Stimulated activated CD4-positive, alpha-beta T cell treated with anti-CD3 and anti-CD28 coated beads, Interleukin-12 subunit alpha, Interleukin-12 subunit beta, amount 100 ng/mL, for 48 hours (primary cell): ENCODE measurements around the gene ZNF19.

Source experiments
- DNase-seq, 3 donors: peaks; one replicate each; pipeline ENCODE4 v3.0.0-alpha.2; 2020; ENCODE audit warnings: low read depth in 2 of 3, low spot score in 1 of 3

Gene ZNF19

GRCh38 chr16:71489122-71489521 lies at the start of gene ZNF19:
Gene ZNF19 (minus strand): TSS chr16:71489324. CDS start chr16:71482114, 7,210 bp downstream.
- DNase-seq: no peak

DNA sequence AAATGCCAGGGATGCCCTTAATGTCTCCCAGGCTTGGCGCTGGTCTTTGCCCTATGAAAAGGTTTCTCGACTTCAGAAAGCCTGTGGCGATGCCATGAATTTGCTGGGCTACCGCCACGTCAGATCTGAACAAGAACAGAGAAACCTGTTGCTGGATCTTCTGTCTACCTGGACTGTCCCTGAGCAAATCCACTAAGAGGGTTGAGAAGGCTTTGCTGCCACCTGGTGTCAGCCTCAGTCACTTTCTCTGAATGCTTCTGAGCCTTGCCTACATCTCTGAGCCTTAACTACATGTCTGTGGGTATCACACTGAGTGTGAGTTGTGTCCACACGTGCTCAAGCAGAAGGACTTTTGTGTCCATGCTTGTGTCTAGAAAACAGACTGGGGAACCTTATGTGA lies 48.5 kb upstream of the ZNF19 start:
- DNase-seq: peak; percentile 5 to 35 (median 12)

GRCh38 chr16:71536752-71537499 lies 47.8 kb upstream of the ZNF19 start:
- DNase-seq: no peak

GRCh38 chr16:71532366-71532765 lies 43.2 kb upstream of the ZNF19 start:
- no peak for DNase-seq

GRCh38 chr16:71528863-71529262 lies 39.7 kb upstream of the ZNF19 start:
- no peak for DNase-seq

GRCh38 chr16:71528257-71528656 lies 39.1 kb upstream of the ZNF19 start:
- DNase-seq: no peak

DNA sequence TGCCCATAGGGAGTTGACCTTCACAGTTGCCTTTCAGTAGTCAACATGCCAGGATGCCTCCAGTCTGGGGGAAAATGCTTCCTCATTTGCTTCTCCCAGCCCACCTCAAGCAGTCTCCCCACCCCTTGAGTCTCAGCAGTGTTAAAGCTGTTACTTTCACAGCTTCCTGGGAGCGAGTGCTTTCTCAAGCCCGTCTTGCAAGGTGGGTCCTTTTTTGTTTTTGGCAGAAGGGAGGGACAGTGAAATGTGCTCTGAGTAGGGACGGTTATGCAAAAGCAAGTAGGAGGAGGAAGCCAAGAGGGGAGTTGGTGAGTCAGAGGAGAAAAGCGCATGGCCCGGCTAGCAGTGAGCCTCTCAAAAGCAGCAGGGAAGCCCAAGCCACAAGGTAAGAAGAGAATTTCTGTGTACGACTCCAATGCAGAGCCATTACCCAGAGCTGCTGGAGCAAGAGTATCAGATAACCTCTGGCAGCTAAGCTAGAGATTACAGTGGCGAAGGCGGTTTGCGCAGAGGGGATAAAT lies 37.0 kb upstream of the ZNF19 start, which contains the start of gene CHST4:
CHST4 (plus strand) TSS at position 316 of the 521 bp plus-strand sequence. CDS start 10,252 bp downstream, outside the sequence.
- no peak for DNase-seq

GRCh38 chr16:71524566-71525553 lies 35.7 kb upstream of the ZNF19 start:
- DNase-seq: no peak

DNA sequence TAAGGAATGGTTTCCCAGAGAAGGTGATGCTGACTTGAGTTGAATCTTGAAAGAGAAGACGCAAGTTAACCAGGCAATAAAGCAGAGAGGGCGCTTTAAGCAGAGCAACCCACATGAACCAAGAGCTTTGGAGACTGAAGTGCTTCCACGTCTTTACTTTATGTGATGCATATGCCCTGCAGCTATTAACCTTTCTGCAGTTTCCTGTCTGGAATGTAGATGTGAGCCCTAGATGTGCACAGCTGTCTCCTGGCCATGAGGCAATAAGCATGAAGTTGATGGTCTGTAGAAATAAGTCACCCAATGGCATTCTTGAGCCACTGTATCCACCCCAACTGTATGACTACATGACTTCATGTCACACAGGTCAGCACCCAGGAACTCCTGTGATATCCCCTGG lies 31.4 kb upstream of the ZNF19 start:
- no peak for DNase-seq

DNA sequence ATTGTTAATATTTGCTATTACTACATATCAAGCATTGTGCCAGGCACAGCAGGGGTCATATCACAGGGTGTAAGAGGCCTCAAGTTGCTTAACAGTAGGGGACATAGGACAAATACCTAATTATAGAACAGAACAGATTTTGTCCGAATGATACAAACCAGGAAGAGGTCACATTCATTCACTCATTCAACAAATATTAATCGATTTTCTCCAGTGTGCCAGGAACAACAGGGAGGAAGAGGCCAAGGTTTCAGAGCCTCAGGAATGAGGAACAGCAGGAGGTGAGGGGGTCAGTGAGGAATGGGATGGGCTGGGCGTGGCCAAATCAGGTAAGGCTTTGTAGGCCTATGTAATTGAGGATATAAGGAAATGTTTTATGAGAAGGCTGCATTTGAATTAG lies 25.9 kb upstream of the ZNF19 start:
- DNase-seq: no peak

- no peak for DNase-seq
Observed at GRCh38 chr16:71514476-71514875, 25.4 kb upstream of the ZNF19 start.

GRCh38 chr16:71513302-71513701 lies 24.2 kb upstream of the ZNF19 start:
- no peak for DNase-seq

DNA sequence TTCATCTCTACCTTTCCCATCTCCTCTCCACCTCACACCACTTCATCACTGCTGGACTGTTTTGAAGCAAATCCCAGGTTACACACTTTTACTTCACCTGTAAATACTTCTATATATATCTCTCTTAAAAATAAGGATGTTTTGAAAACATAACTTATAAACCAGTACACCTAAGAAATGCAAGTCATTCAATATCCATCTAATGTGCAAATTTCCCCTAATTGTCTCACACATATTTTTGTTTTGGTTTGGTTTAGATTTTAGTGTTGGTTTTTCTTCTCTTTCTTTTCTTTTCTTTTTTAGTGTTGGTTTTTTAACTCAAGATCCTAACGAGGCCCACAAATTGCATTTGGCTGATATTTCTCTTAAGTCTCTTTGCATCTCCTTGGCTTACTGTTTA lies 17.9 kb upstream of the ZNF19 start:
- DNase-seq: no peak

DNA sequence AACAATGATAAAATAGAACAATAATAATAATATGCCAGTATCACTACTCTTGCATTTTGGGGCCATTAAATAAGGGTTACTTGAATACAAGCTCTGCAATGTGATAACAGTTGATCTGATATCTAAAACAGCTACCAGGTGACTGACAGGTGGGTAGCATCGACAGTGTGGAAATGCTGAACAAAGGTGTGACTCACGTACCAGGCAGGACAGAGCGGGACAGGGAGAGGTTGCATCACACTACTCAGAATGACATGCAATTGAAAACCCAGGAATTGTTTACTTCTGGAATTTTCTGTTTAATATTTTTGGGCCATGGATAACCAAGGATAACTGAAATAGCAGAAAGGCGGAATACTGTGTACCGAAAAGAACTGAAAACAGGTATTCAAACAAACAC lies 15.8 kb upstream of the ZNF19 start:
- no peak for DNase-seq

GRCh38 chr16:71504051-71504450 lies 14.9 kb upstream of the ZNF19 start:
- DNase-seq: peak in 1 of 3 donors; percentile 5

GRCh38 chr16:71501547-71501946 lies 12.4 kb upstream of the ZNF19 start:
- no peak for DNase-seq

DNA sequence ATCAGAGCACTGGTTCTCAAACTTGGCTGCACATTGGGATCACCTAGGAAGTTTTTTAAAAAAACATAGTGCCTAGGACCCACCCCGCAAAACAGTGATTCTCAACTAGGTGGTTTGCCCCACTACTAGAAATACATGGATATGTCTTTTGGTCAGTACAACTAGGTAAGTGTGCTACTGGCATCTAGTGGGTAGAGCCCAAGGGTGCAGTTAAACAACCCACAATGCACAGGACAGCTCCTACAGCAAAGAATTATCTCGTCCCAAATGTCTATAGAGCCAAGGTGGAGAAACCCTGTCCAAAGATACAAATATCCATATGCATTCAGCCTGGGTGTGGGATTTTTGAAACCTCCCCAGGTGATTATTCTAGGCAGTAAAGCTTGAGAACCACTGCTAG lies 11.8 kb upstream of the ZNF19 start:
- no peak for DNase-seq

DNA sequence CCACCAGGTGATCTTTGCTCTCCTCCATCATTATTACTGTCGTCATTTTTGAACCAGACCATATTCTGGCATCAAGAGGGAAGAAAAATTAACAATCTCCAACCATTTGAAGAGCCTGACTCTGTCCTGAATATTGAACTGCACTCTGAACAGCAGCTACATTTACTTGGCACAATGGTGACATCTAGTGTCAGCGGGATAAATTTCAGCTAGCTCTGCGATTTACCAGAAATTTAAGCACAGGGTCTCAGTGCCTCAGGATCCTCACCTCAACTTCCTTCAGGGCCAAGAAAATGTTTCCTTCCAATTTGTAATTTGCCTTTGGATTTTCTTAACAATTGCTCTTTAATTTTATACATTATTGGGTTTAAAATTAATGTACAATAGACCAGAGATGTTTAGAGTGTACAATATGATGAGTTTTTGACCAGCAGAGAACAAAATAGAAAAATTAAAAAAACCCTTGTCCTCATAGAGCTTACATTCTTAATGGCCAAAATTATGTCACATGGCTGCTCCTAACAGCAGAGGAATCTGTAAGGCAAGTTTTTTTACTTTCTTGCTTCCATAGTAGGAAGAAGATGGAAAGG lies 10.7 kb upstream of the ZNF19 start:
- peak in 2 of 3 donors; percentile 6 to 66 for DNase-seq

DNA sequence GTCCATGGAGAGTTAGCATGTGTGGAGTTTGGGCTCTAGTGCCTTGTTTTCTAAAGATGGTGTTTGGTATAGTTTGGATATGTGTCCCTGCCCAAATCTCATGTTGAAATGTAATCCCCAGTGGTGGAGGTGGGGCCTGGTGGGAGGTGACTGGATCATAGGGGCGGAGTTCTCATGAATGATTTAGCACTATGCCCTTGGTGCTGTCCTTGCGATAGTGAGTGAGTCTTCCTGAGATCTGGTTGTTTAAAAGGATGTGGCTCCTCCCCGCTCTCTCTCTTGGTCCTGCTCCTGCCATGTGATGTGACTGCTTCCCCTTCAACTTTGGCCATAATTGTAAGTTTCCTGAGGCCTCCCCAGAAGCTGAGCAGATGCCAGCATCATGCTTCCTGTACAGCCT lies 8.9 kb upstream of the ZNF19 start:
- no peak for DNase-seq

DNA sequence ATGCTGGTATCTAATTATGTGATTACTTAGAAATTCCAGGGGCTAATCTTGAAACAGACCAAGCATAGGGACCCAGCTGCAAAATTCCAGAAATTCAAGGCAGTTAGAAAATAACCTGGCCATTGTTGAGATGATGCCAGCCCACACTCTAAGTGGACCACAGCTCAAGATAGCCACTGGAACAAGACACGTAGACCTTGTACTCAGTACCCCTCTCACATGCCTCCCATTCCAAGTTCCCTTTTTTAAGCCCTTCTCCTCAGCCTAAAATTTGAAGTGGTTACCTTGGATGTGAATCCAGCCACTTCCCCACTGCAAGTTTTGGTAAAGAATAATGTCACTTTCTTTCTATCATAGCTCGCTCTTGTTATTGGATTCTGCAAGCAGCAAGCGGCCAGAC lies 4.1 kb upstream of the ZNF19 start:
- no peak for DNase-seq

- DNase-seq: no peak
Observed at GRCh38 chr16:71492786-71493185, 3.7 kb upstream of the ZNF19 start.
